ENCODE data around the gene CLCN3.

GRCh38 chr4:169765835-169766234 lies 145.5 kb downstream of the CLCN3 start:
- TF ChIP-seq CTCF (IDR thresholded peaks at IDR 0.05; ENCODE audit: insufficient read depth, low read length, poor library complexity, severe bottlenecking) (no peak), EZH2phosphoT487 (conservative IDR thresholded peaks at IDR 0.05; ENCODE audit: low read length) (no peak)
